GM15510 (cell line): ENCODE measurements around the gene SNAP91.

Source experiments
- POLR2A ChIP-seq: IDR thresholded peaks from 3 replicates; pipeline ENCODE4 v1.6.1; 2011; ENCODE audit warnings: borderline replicate concordance; ENCODE audit not compliant: insufficient read length; ENCODE audit errors: extremely low read depth

SNAP91 gene

DNA sequence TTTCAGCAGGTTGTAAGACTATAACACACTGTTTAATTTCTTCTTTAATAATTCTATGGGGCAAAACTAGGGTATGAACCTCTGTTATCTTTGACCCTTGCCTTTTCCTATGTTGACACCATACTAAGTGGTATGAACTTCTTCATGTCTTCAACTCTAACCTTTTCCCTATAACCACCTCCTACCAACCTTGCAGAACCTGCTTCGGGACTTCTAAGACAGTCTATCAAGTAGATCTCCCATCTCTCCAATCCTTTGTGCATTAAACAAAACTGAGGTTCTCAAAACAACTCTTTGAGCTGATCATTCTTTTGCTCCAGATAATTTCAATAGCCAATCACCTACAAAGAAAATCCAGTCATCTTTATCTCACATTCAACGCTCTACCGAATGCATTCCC, 23.4 kb downstream of the SNAP91 start:
- TF ChIP-seq POLR2A, result no peak

DNA sequence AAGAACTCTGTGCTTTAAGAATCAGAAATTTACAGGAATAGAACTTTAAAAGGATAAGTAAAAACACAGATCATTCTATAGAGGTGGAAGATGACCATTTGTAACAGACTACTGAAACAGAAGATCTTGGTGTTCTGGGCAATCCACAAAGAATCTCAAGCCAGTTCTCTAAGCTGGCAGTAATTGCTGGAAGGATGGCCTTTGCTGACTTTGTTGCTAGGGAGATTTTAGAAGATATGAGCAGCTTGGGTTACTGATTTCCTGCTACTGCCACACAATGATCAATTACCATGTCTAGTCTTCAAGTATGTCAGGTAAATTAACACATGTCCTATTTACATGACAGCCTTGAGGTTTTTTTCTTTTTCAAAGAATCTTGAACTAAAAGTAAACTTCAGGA, 31.1 kb downstream of the SNAP91 start:
- TF ChIP-seq POLR2A, result no peak

DNA sequence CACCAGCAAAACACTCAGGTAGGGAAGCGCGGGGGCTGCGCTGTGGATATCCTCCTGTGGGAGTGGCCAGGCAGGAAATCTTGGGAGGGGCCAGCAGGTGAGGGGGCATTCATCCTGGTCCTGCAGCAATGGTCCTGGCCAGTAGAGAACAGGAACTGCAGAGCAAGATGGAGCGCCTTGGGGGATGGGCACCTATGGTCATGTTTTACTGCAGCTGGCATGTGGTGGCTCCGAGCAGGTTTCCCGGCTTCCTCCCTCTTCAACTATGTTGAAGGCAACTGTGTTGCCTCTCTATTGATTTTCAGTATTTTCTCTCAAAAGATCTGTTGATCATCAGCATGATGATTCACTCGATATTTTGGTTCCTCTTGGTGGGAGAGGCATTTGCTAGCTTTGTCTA, 70.9 kb downstream of the SNAP91 start:
- TF ChIP-seq POLR2A, result no peak

DNA sequence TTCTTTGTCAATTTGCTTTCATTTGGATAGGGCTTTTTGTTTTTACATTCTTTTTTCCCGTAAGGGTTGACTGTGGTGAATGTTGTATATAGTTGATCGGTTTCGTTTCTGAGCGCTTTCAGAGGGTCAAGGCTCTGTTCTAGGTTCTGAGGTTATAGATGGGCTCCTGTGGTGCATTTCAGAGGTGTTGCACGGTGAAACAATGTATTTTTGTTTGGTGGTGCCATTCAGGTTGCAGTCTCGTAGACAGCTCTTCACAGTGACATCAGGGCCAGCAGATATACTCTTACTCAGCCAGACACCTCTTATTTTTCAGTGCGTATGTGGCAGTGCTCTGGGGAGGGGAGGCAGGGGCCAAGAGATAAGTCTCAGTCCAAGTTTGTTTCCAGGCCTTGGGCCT, 72.1 kb downstream of the SNAP91 start:
- TF ChIP-seq POLR2A, result no peak

GRCh38 chr6:83633609-83634008, 75.3 kb downstream of the SNAP91 start:
- TF ChIP-seq POLR2A, result no peak

GRCh38 chr6:83633149-83633548, 75.8 kb downstream of the SNAP91 start:
- no peak for TF ChIP-seq POLR2A

- TF ChIP-seq POLR2A, result no peak
These were observed 93.6 kb downstream of the SNAP91 start for GRCh38 chr6:83615025-83615999.

DNA sequence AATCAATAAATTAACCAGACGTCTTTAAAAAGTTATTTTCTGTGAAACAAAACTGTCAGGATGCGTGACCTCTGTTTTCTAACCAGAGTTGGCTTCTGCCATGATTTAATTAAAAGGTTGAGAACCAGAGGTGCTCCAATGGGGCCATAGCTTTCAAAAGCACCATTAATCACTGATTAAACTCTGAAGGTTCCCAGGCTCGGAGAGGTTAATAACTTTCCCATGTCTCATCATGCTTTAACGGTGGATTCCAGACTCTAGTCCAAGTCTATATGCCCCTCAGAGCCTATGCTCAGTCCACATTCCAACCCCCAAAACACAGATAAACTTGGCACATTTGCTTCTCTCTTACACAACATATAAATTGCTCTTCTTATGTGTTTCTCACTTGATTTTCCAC, 95.5 kb downstream of the SNAP91 start:
- TF ChIP-seq POLR2A, result no peak

DNA sequence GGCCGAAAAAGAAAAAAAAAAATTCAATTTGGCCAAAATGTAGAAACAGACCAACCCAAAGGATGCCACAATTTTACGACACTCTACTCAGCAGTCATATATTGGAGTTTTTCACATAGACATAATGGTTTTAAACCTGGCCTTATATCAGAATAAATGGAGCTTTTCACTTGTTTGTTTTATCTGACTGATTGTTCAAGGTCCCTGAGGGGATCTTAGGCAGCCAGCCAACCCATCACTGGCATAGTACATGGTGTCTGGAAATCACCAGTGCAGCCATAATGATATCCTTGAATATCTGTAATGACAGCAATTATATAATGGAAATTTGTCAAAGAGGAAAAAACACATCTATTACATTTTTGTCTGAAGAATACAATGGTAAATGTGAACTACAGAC, 99.7 kb downstream of the SNAP91 start:
- no peak for TF ChIP-seq POLR2A

- no peak for TF ChIP-seq POLR2A
These were observed 103.4 kb downstream of the SNAP91 start for GRCh38 chr6:83605517-83605916.

GRCh38 chr6:83603551-83603950, 105.3 kb downstream of the SNAP91 start:
- no peak for TF ChIP-seq POLR2A

DNA sequence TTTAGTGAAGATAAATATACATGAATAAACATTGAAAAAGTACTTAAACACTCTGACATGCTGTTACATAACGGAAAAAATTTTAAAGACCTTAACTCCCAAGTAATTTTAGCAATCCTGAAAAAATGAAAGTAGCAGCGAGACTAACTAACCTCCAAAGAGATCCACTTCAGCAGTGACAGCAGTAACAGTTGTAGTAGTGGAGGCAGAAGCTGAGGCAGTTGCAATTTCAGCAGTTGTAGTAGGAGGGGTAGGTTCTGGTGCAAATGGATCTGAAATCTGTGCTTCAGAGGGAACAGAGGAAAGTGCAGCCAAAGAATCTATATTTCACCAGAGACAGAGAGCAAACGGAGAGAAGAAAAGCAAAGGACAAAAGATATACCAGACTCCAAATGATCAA, 107.8 kb downstream of the SNAP91 start:
- TF ChIP-seq POLR2A, result no peak

GRCh38 chr6:83600459-83600858, 108.4 kb downstream of the SNAP91 start:
- TF ChIP-seq POLR2A, result no peak

GRCh38 chr6:83597511-83597910, 111.4 kb downstream of the SNAP91 start:
- no peak for TF ChIP-seq POLR2A

- no peak for TF ChIP-seq POLR2A
These were observed 111.8 kb downstream of the SNAP91 start for GRCh38 chr6:83597051-83597450.

DNA sequence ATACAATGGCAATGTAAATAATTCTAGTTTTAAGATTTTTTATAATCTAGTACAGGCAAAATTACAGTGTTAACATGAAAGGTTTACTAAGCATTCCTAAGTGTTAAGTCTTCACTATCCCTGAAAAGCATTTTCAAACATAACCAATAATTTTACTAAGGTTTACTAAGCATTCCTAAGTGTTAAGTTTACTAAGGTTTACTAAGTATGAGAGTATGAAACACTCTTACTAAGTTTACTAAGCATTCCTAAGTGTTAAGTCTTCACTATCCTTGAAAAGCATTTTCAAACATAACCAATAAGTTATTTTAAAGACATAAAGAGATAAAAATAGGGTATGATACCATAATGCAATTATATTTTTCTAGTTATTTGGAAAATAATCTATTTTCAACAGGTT, 114.0 kb downstream of the SNAP91 start:
- TF ChIP-seq POLR2A, result no peak
